Suprapubic skin (tissue), 4 donors: ENCODE results near the gene MET. TPM values are rescaled to one million over a fixed set of nuclear protein-coding genes. Genes with fewer than 3 reads are reported as not detected.
"Not testable (repeated sequence)": the region's sequence is repeated elsewhere in the genome, so short reads cannot be mapped to it uniquely, and the experiment has no call there.

Experiments
- DNase-seq, 2 donors: peaks; one replicate each; pipeline ENCODE4 v3.0.0-alpha.2; 2019; ENCODE audit warnings: low spot score in 2 of 2
- H3K27ac ChIP-seq: fragments of 200-600 bp; sonication (generic); one replicate; pipeline ENCODE4 v1.5.1; 2019
- H3K27me3 ChIP-seq: fragments of 200-600 bp; sonication (generic); one replicate; pipeline ENCODE4 v1.5.1; 2019
- H3K36me3 ChIP-seq: fragments of 200-600 bp; sonication (generic); one replicate; pipeline ENCODE4 v1.5.1; 2019
- H3K4me1 ChIP-seq: fragments of 200-600 bp; sonication (generic); one replicate; pipeline ENCODE4 v1.5.1; 2019
- H3K4me3 ChIP-seq: fragments of 200-600 bp; sonication (generic); one replicate; pipeline ENCODE4 v1.5.1; 2019; ENCODE audit warnings: mild to moderate bottlenecking
- H3K9me3 ChIP-seq: fragments of 200-600 bp; sonication (generic); one replicate; pipeline ENCODE4 v1.5.1; 2019
- EP300 ChIP-seq: sonication (generic); formaldehyde crosslinking; IDR thresholded peaks from one replicate; pipeline ENCODE4 v1.6.1; 2017; ENCODE audit warnings: antibody characterized with exemption
- POLR2A ChIP-seq, 2 donors: fragments of 450-650 bp; IDR thresholded peaks; one replicate each; pipeline ENCODE4 v1.6.1; 2017; ENCODE audit warnings: antibody characterized with exemption in 2 of 2, mild to moderate bottlenecking in 2 of 2, moderate library complexity in 2 of 2
- POLR2AphosphoS5 ChIP-seq, 3 donors: sonication (generic); formaldehyde crosslinking; IDR thresholded peaks; one replicate each; pipeline ENCODE4 v1.6.1; 2017; ENCODE audit warnings: antibody characterized with exemption in 3 of 3
- WGBS: methylation state at CpG from one replicate; pipeline ENCODE4 v1.1.5; 2018; 5-methylcytosine and 5-hydroxymethylcytosine counted together
- total RNA-seq, 4 donors: library from RNA; depleted of rRNA; stranded (reverse); fragments of >200 nt; gene quantifications; one replicate each; pipeline ENCODE4 v1.1.0, GENCODE V29; 2016
- TF ChIP-seq, protein P1 (sequence below), 2 donors: fragments of 200-600 bp in 1 of 2; fragments of 450-650 bp in 1 of 2; sonication (generic) in 1 of 2; IDR thresholded peaks; one replicate each; pipeline ENCODE4 v1.5.1; 2016 to 2019; ENCODE audit warnings: antibody characterized with exemption in 2 of 2, mild to moderate bottlenecking in 1 of 2, moderate library complexity in 1 of 2

Gene MET
- total RNA-seq, 4 donors from 2014 or later: 22.8 to 41.2 (median 32.0) TPM

DNA sequence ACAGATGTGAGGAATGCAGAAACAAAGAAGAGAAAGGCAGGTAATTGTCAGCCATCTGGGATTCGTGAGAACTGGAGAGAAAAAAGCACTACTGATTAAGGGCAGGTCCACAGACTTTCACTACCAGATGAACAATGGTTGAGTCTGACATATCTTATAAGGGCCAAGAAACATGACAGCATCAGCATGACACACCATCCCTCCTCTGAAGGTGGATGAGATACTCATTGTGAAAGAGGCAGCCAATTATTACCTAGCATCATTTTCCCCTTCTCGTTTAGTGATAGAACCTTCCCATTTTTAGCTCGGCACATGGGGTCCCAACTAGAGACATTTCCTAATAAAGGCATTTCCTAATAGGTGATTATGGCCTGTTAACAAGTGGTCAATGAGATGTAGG lies 19.2 kb upstream of the MET start:
- Histone ChIP-seq H3K27ac (peak overlapping the region; percentile 73), H3K4me3 (no peak overlapping the region), H3K9me3 (no peaks in the 10 kb centered on the region), H3K27me3 (no peaks in the 10 kb centered on the region), H3K4me1 (peaks cover 6% of the 10 kb centered on the region), H3K36me3 (no peaks in the 10 kb centered on the region)
- TF ChIP-seq POLR2AphosphoS5 (IDR thresholded peaks at IDR 0.05) (no peak), EP300 (no peak), POLR2A (IDR thresholded peaks at IDR 0.05) (no peak)
- TF ChIP-seq, protein P1, sequence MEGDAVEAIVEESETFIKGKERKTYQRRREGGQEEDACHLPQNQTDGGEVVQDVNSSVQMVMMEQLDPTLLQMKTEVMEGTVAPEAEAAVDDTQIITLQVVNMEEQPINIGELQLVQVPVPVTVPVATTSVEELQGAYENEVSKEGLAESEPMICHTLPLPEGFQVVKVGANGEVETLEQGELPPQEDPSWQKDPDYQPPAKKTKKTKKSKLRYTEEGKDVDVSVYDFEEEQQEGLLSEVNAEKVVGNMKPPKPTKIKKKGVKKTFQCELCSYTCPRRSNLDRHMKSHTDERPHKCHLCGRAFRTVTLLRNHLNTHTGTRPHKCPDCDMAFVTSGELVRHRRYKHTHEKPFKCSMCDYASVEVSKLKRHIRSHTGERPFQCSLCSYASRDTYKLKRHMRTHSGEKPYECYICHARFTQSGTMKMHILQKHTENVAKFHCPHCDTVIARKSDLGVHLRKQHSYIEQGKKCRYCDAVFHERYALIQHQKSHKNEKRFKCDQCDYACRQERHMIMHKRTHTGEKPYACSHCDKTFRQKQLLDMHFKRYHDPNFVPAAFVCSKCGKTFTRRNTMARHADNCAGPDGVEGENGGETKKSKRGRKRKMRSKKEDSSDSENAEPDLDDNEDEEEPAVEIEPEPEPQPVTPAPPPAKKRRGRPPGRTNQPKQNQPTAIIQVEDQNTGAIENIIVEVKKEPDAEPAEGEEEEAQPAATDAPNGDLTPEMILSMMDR (IDR thresholded peaks at IDR 0.05): no peak
- WGBS: 51% methylated on average over 3 of the region's 3 CpGs
- no peak for DNase-seq

DNA sequence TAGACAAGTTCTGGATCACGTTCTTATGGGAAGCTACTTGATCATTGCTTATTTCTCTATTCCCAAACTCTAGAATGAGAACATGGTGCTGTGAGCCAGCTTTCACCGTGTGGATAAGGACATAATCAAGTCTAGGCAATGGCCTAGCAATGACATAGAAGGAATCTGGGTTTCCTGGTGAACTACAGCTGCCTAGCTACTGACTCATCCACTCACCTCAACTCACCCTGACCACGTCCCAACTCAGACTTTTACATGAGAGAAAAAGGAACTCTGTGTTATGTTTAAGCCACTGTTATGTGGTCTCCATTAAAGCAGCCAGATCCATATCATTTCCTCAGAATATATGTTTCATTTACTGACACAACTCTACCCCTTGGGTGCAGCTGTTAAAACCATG lies 18.8 kb upstream of the MET start:
- H3K9me3 ChIP-seq: no peaks in the 10 kb centered on the region
- no peaks in the 10 kb centered on the region for H3K36me3 ChIP-seq
- no peaks in the 10 kb centered on the region for H3K27me3 ChIP-seq
- no peak overlapping the region for H3K4me3 ChIP-seq
- peak overlapping the region; percentile 73 for H3K27ac ChIP-seq
- 34% methylated on average over 3 of the region's 3 CpGs for WGBS
- TF ChIP-seq, protein P1 (IDR thresholded peaks at IDR 0.05): no peak
- TF ChIP-seq EP300: no peak
- peaks cover 6% of the 10 kb centered on the region for H3K4me1 ChIP-seq
- DNase-seq: no peak

DNA sequence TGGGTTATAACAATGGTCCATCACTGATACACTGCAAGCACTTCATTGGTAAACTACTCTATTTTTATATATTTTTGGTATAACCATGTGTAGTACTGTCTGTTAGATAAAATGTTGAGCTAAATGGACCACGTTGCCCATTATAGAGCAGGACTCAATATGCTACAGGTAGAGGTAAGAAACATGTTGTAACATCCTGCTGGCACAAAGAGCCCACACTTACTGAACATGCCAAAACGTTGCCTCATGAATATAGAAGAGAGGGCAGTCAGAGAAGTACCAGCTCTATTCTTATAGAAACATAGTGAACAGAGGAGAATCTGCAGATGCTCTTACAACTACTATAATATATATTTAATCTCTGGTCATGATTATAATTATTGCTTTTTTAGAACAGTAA lies 18.4 kb upstream of the MET start:
- WGBS: 37% methylated on average over 2 of the region's 2 CpGs
- H3K36me3 ChIP-seq: no peaks in the 10 kb centered on the region
- H3K27ac ChIP-seq: peak overlapping the region; percentile 73
- H3K9me3 ChIP-seq: no peaks in the 10 kb centered on the region
- H3K4me1 ChIP-seq: peaks cover 6% of the 10 kb centered on the region
- TF ChIP-seq POLR2A (IDR thresholded peaks at IDR 0.05) (no peak), POLR2AphosphoS5 (IDR thresholded peaks at IDR 0.05) (no peak)
- TF ChIP-seq, protein P1 (IDR thresholded peaks at IDR 0.05): no peak
- DNase-seq: no peak
- H3K27me3 ChIP-seq: no peaks in the 10 kb centered on the region
- H3K4me3 ChIP-seq: no peak overlapping the region

DNA sequence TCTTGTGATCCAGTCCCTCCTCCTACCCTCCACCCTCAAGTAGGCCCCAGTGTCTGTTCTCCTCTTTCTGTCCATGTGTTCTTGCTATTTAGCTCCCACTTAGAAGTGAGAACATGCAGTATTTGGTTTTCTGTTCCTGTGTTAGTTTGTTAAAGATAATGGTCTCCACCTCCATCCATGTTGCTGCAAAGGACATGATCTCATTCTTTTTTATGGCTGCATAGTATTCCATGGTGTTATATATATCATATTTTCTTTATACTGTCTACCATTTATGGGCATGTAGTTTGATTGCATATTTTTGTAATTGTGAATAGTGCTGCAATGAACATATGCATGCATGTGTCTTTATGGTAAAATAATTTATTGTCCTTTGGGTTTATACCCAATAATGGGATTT lies 12.7 kb upstream of the MET start:
- H3K36me3 ChIP-seq, H3K4me1 ChIP-seq, H3K27ac ChIP-seq, DNase-seq, H3K9me3 ChIP-seq, H3K4me3 ChIP-seq, H3K27me3 ChIP-seq: not testable (repeated sequence)

DNA sequence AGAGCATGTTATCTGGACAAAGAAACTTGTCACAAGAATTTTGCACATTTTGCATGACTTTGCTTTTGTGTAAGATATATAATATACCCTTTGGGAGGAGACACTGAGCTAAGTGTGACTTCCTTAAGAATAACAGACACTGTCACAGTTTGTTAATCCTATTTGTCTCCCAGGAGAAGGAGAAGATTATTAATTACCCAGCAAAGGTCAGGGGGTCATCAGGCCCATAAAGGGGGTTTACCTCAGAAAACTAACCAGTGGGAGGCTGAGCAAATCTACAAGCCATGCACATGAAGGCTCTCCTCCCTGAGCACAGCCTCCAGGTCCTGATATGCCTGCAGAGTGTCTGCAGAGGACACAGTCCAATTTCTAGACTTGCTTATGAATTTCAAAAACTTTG lies 10.1 kb upstream of the MET start:
- no peak overlapping the region for H3K27ac ChIP-seq
- H3K4me1 ChIP-seq: no peaks in the 10 kb centered on the region
- H3K27me3 ChIP-seq: no peaks in the 10 kb centered on the region
- no peaks in the 10 kb centered on the region for H3K36me3 ChIP-seq
- H3K9me3 ChIP-seq: no peaks in the 10 kb centered on the region
- H3K4me3 ChIP-seq: no peak overlapping the region
- TF ChIP-seq EP300: no peak
- TF ChIP-seq POLR2A (IDR thresholded peaks at IDR 0.05): no peak
- TF ChIP-seq, protein P1 (IDR thresholded peaks at IDR 0.05): no peak
- TF ChIP-seq POLR2AphosphoS5 (IDR thresholded peaks at IDR 0.05): no peak
- no peak for DNase-seq

DNA sequence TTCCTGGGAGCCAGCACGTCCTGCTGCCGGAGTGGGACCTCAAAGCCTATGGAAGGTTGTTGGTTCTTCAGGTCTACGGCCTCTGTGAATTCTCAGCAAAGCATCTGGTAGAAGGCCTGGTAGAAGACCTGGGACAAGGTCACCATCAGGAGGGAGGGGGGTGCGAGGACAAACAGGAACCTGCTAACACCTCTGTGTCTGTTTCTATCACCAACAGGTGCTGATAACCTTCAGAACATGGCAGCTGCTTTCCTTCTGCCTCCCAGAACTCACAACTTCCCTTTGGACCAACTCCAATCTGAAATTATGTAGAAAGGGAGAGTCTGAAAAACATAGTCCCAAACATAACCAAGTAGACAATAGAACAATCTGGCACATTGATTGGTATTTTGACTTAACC lies 8.3 kb upstream of the MET start:
- H3K4me1 ChIP-seq: no peaks in the 10 kb centered on the region
- H3K9me3 ChIP-seq: no peaks in the 10 kb centered on the region
- no peak overlapping the region for H3K27ac ChIP-seq
- no peaks in the 10 kb centered on the region for H3K36me3 ChIP-seq
- 95% methylated on average over 4 of the region's 4 CpGs for WGBS
- no peak for DNase-seq
- H3K4me3 ChIP-seq: no peak overlapping the region
- TF ChIP-seq POLR2A (IDR thresholded peaks at IDR 0.05): no peak
- no peak for TF ChIP-seq POLR2AphosphoS5 (IDR thresholded peaks at IDR 0.05)
- TF ChIP-seq, protein P1 (IDR thresholded peaks at IDR 0.05): no peak
- TF ChIP-seq EP300: no peak
- no peaks in the 10 kb centered on the region for H3K27me3 ChIP-seq
